T-helper 1 cell (primary cell): ENCODE data around the gene RPGRIP1.
A peak's percentile ranks its signal among the peaks of the same experiment; 100 is the strongest.
"Not testable (repeated sequence)": the region's sequence is repeated elsewhere in the genome, so short reads cannot be mapped to it uniquely, and the experiment has no call there.

Source experiments
- DNase-seq, 5 donors: peaks; one replicate each; pipeline ENCODE4 v3.0.0-alpha.2; 2012 to 2020

Gene RPGRIP1

GRCh38 chr14:21258889-21259787 lies 20.7 kb upstream of the RPGRIP1 start:
- no peak for DNase-seq

GRCh38 chr14:21261824-21262223 lies 18.1 kb upstream of the RPGRIP1 start:
- DNase-seq, result no peak

GRCh38 chr14:21262410-21262809 lies 17.5 kb upstream of the RPGRIP1 start:
- no peak for DNase-seq

- no peak for DNase-seq
These were observed 16.4 kb upstream of the RPGRIP1 start for GRCh38 chr14:21263284-21264024.

GRCh38 chr14:21264025-21264801 lies 15.7 kb upstream of the RPGRIP1 start:
- peak in 1 of 5 donors; percentile 81 for DNase-seq

GRCh38 chr14:21267431-21267845 lies 12.4 kb upstream of the RPGRIP1 start:
- peak in 1 of 5 donors; percentile 9 for DNase-seq

- no peak for DNase-seq
These were observed 11.8 kb upstream of the RPGRIP1 start for GRCh38 chr14:21267886-21268616.

- DNase-seq, result peak in 2 of 5 donors; percentile 39 to 64
These were observed 11.1 kb upstream of the RPGRIP1 start for GRCh38 chr14:21268617-21269251.

- DNase-seq, result peak; percentile 99 to 100 (median 100)
These were observed 10.4 kb upstream of the RPGRIP1 start, which contains the start of gene HNRNPC for GRCh38 chr14:21269252-21270046. Gene HNRNPC (minus strand): TSS chr14:21269442. CDS start chr14:21234193, 35,249 bp downstream.

GRCh38 chr14:21272661-21273060 lies 7.2 kb upstream of the RPGRIP1 start:
- not testable (repeated sequence) for DNase-seq

GRCh38 chr14:21275261-21275858 lies 4.5 kb upstream of the RPGRIP1 start:
- no peak for DNase-seq

GRCh38 chr14:21278632-21279031 lies 1.3 kb upstream of the RPGRIP1 start:
- no peak for DNase-seq

GRCh38 chr14:21281917-21282316 lies 2.0 kb downstream of the RPGRIP1 start:
- not testable (repeated sequence) for DNase-seq

- not testable (repeated sequence) for DNase-seq
These were observed 6.6 kb downstream of the RPGRIP1 start for GRCh38 chr14:21286516-21286915.

GRCh38 chr14:21287168-21287567 lies 7.3 kb downstream of the RPGRIP1 start:
- DNase-seq, result no peak

GRCh38 chr14:21294026-21294425 lies 14.1 kb downstream of the RPGRIP1 start:
- not testable (repeated sequence) for DNase-seq

- DNase-seq, result no peak
These were observed 18.5 kb downstream of the RPGRIP1 start for GRCh38 chr14:21298358-21298757.

GRCh38 chr14:21299562-21300130 lies 19.8 kb downstream of the RPGRIP1 start:
- no peak for DNase-seq

- peak in 2 of 5 donors; percentile 6 to 12 for DNase-seq
These were observed 21.0 kb downstream of the RPGRIP1 start for GRCh38 chr14:21300892-21301291.
